Measurements from ENCODE around the gene SRC.

DNA sequence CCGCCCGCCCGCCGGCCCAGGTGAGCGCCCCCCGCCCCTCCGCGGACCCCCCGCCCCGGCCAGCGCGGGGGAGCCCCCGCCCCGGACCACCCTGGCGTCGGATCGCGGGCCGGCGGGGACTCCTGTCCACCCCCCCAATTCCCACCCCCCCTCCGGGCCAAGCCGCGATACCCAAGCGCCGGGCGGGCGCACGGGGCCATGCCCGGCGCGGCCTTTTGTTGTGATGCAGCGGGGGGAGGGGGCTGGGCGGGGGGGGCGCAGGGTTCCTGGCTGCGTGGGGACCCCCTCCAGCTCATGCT is 245 bp downstream of the SRC start:
- TF ChIP-seq, protein P1, sequence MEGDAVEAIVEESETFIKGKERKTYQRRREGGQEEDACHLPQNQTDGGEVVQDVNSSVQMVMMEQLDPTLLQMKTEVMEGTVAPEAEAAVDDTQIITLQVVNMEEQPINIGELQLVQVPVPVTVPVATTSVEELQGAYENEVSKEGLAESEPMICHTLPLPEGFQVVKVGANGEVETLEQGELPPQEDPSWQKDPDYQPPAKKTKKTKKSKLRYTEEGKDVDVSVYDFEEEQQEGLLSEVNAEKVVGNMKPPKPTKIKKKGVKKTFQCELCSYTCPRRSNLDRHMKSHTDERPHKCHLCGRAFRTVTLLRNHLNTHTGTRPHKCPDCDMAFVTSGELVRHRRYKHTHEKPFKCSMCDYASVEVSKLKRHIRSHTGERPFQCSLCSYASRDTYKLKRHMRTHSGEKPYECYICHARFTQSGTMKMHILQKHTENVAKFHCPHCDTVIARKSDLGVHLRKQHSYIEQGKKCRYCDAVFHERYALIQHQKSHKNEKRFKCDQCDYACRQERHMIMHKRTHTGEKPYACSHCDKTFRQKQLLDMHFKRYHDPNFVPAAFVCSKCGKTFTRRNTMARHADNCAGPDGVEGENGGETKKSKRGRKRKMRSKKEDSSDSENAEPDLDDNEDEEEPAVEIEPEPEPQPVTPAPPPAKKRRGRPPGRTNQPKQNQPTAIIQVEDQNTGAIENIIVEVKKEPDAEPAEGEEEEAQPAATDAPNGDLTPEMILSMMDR (IDR thresholded peaks at IDR 0.05), result no peak
- TF ChIP-seq POLR2A (IDR thresholded peaks at IDR 0.05), result no peak

All from thyroid gland (tissue), 4 donors.